CD4-positive, alpha-beta T cell treated with Interleukin-17A for 4 hours (primary cell): ENCODE results near the gene KCNJ6.
"Not testable (repeated sequence)": the region's sequence is repeated elsewhere in the genome, so short reads cannot be mapped to it uniquely, and the experiment has no call there.

Source experiments
- DNase-seq: peaks from one replicate; pipeline ENCODE4 v3.0.0-alpha.2; 2020; ENCODE audit warnings: mixed read lengths

Gene KCNJ6

GRCh38 chr21:37592496-37592895 lies 323.8 kb downstream of the KCNJ6 start:
- DNase-seq = no peak

DNA sequence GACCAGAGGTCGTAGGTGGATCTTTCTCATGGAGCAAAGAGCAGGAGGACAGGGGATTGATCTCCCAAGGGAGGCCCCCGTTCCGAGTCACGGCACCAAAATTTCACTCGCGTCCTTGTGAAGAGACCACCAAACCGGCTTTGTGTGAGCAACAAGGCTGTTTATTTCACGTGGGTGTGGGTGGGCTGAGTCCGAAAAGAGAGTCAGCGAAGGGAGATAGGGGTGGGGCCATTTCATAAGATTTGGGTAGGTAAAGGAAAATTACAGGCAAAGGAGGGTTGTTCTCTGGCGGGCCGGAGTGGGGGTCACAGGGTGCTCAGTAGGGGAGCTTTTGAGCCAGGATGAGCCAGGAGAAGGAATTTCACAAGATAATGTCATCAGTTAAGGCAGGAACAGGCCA lies 324.3 kb downstream of the KCNJ6 start:
- not testable (repeated sequence) for DNase-seq

GRCh38 chr21:37590836-37591235 lies 325.4 kb downstream of the KCNJ6 start:
- not testable (repeated sequence) for DNase-seq

DNA sequence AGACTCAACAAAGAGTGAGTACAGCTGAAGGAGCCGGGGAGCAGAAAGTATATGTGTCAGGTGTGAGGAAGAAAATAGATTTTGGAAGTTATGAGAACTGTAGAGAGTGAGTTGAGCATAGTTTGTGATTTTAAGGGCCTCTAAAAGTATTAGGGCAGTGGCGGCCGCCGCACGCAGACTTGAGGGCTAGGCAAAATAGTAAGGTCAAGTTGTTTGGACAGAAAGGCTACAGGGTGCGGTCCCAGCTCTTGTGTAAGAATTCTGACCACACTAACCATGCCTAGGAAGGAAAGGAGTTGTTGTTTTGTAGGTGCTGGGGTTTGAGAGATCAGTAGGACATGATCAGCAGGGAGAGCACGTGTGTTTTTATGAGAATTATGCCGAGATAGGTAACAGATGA lies 327.6 kb downstream of the KCNJ6 start:
- DNase-seq = not testable (repeated sequence)

- DNase-seq = no peak
Measured at GRCh38 chr21:37587635-37588177, 328.6 kb downstream of the KCNJ6 start.

DNA sequence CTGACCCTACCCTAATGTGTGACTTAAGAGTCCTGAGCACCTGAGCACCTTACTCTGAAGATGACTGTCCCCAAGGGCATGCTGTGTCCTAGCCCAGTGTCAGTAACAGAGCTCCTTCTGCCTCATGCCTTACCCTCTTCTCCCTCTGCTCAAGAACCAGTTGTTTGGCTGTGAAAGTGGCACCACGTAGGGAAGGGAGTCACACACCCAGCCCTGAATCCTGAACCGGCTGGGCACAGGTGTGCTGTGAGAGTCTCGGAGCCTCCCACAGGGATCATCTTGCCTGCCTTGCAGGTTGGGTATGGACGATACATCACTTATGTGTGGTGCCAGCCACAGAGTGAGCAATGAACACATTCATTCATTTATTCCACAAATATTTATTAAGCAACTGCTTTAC lies 329.1 kb downstream of the KCNJ6 start:
- no peak for DNase-seq

GRCh38 chr21:37582590-37582989 lies 333.7 kb downstream of the KCNJ6 start:
- peak; percentile 9 for DNase-seq

DNA sequence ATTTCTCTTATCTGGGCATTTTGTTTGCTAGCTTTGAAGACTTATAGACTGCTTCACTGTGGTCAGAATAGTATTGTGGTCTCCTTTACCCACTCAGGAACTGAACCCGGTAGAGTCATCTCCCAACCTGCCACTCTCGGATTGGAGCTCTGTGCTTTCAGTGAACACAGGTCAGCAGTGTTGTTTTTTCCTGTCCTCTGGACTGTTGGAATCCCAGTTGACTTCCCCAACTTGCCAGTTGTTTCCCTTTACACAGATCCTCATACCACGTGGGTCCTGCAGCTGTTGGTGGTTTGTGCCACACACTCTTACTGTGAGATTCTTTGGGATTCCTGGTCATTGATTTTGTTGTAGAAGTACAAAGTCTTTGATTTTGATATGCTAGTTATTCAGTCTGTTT lies 335.6 kb downstream of the KCNJ6 start:
- no peak for DNase-seq

DNA sequence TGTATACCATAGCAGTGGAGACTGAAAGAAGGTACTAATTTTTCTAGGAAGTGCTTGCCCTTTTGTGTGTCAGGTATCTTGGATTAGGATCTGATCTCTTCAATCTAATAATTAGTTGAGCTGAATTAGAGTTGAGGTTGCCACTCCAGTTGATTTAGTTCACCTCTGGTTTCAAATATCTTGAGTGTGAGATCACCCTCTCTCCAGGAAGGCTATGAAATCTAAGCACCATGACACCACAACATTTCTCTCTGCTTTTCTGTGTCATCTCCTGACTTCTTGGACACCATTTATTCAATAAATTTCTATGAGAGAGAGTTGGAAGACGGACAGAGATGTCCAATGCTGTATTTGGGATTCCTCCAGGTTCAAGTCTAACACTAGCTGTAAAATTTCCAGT lies 336.9 kb downstream of the KCNJ6 start:
- DNase-seq = no peak

- DNase-seq = no peak
Measured at GRCh38 chr21:37578471-37579126, 337.7 kb downstream of the KCNJ6 start.

DNA sequence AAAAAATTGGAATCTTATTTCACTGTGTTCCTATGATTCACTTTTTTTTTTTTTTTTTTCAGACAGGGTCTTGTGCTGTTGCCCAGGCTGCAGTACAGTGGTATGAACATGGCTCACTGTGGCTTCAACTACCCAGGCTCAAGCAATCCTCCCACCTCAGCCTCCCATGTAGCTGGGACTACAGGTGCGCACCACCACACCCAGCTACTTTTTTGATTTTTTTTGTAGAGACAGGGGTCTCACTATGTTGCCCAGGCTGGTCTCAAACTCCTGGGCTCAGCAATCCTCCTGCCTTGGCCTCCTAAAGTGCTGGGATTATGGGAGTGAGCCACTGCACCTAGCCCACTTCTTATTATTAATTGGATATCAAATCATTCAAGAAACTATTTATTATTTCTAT lies 339.3 kb downstream of the KCNJ6 start:
- not testable (repeated sequence) for DNase-seq

DNA sequence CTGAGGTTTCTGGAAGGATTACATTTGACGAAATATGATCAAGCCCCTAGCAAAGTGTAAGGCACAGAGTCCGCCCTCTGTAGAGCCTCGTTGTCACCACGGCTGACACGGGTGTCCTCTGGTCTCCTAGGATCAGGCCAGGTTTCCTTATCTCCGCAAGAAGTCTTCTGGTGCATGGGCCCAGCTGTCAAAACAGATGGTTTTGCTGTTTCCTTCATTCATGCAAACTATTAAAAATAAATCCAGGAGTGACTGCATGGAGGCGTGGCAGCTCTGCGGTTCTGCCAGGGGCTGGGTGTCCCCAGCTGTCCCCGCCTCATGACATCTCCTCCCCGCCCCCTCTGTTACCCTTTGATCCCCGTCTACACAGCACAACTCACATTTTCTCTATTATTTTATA lies 340.7 kb downstream of the KCNJ6 start:
- DNase-seq = no peak

GRCh38 chr21:37574751-37575150 lies 341.5 kb downstream of the KCNJ6 start:
- no peak for DNase-seq

- no peak for DNase-seq
Measured at GRCh38 chr21:37574316-37574715, 341.9 kb downstream of the KCNJ6 start.

GRCh38 chr21:37571442-37571841 lies 344.8 kb downstream of the KCNJ6 start:
- DNase-seq = no peak

DNA sequence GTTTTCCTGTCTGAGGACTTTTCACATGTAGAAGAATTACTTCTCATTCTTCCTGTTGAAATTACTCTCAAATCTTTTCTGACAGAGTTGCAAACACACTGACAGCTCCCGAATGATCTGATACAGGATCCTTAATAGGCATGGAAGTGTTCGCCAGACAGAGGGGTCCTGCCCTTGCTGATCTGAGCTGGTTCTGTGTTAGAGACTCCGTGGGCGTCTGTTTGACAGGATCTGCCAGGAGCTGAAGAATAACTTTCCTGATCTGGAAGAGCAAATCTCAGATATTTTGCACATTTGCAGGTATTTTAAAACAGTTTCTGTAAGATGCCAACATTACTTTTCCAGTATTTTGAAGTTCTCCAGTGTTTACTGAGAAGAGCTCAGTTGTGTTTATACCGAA lies 347.3 kb downstream of the KCNJ6 start:
- no peak for DNase-seq

- DNase-seq = no peak
Measured at GRCh38 chr21:37568415-37568814, 347.8 kb downstream of the KCNJ6 start.

DNA sequence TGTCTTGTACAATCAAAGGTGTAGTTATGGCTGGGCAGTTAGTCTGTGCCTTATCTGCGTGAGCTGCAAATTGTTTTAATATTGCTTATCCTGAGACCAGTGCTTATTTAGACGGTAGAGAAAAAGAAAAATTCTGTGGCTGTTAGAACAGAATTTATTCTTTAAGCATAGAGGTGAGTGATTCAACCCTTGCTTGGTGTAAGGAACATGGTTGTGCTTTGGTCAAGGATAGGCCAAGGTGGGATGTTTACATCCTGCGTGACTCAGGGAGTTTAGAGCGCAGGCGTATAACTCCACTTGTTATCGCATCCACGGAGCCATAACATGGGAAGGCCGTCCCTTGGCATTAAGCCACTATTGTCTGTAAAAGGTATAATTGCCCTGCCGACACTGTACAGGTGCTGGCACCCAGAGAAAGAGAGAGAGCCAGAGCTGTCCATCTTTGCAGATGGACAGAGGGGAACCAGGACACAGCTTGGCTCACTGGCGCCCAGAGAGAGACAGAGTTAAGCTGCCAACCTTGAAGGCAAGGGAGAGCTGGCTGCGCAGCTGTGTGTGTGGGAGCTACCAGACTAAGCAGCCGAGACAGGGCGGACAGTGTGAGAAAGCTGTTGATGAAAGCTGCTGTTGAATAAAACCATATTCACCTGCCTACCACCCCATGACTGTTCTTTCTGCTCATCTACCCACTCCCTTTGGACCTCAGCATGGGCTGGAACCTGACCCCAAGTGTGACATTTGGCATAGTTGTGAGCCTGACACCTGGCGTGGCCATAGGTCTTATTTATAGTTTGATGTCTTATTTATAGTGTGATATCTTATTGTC lies 349.3 kb downstream of the KCNJ6 start:
- DNase-seq = no peak

- DNase-seq = no peak
Measured at GRCh38 chr21:37565530-37566223, 350.6 kb downstream of the KCNJ6 start.

DNA sequence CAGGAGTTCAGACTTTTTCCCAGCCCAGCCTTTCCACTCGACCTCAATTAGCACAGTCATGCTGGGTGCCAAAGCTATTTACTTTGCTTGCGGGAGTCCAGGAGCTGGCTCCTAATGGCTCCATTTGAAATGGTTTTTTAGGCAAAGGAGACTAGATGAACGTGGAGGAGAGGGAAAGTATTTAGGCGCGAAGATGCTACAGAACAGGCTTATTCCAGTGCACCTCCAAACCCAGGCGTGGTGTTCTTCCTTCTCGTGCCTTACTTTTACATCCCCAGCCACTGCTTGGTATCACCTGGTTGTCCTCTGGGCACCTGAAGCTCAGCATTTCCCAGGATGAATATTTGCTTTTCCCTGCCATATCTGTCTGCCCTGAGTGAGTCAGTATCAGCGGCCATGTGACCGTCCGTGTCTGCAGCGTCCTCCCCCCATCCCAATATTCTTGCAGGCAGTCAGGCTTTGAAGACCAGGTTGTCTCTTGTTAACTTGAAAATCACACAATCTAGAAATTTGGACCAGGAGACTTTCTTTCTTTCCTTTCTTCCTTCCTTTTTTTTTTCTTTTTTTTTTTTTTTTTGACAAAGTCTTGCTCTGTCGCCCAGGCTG lies 351.2 kb downstream of the KCNJ6 start:
- DNase-seq = no peak

DNA sequence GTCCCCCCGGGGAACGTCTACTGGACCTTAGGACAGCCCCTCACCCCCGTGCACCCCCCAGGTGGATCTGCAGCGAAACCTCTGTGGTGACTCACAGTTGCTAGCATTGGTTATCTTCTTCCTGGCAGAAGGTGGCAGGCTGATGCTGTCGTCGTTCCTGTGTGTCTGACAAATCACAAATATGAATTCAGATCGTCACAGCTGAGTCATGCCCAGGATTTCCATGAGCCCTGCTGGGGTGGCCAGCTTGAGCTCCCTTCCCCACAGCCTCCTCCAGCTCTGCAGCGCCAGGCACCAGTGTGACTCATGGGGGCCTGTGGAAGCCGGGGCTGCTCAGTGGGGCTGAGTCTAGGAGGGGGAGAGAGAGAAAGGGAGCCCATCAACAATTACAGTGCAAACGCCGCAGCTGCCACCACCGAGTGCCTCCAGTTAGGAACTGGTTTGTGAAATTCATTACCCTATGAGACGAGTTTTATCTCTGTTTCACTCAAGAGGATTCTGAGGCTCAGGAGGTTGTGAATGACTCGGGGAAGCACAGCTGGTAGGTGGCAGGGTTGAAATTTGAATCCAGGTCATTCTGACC lies 351.8 kb downstream of the KCNJ6 start:
- DNase-seq = peak; percentile 89

GRCh38 chr21:37563641-37564340 lies 352.5 kb downstream of the KCNJ6 start:
- DNase-seq = peak; percentile 95
